ENCODE data around the gene GLG1. TPM values are rescaled to one million over a fixed set of nuclear protein-coding genes. Genes with fewer than 3 reads are reported as not detected.

The GLG1 gene
- total and polyA plus RNA-seq, 4 donors = 24.6 to 156 (median 78.2) TPM

GRCh38 chr16:74575807-74576643 is 30.9 kb downstream of the GLG1 start:
- Histone ChIP-seq H3K27me3 (ENCODE audit: control insufficient read depth in 3 of 3, insufficient read depth in 3 of 3, low read length in 2 of 3) (no peaks in the 10 kb centered on the region), H3K27ac (ENCODE audit: low read depth in 1 of 2, low read length in 1 of 2) (no peak overlapping the region), H3K36me3 (ENCODE audit: control insufficient read depth in 4 of 4, insufficient read depth in 4 of 4, low read length in 4 of 4) (no peaks in the 10 kb centered on the region), H3K9me3 (ENCODE audit: control insufficient read depth in 4 of 4, insufficient read depth in 3 of 4, low read length in 3 of 4) (no peaks in the 10 kb centered on the region), H3K4me1 (ENCODE audit: control insufficient read depth in 5 of 5, insufficient read depth in 5 of 5, low read length in 5 of 5) (peaks cover under 1 to 8% (median 4%) of the 10 kb centered on the region in 5 donors), H3K4me3 (no peak overlapping the region), H3K9ac (ENCODE audit: insufficient read depth in 1 of 2, low read length in 2 of 2) (no peak overlapping the region)
- TF ChIP-seq CTCF (IDR thresholded peaks at IDR 0.05; ENCODE audit: control extremely low read depth, extremely low read depth) = no peak
- WGBS, 2 donors = 90 to 93% methylated on average over 12 of the region's 12 CpGs
- no peak for ATAC-seq (ENCODE audit: insufficient read depth, low FRiP score)
- DNase-seq = no peak

DNA sequence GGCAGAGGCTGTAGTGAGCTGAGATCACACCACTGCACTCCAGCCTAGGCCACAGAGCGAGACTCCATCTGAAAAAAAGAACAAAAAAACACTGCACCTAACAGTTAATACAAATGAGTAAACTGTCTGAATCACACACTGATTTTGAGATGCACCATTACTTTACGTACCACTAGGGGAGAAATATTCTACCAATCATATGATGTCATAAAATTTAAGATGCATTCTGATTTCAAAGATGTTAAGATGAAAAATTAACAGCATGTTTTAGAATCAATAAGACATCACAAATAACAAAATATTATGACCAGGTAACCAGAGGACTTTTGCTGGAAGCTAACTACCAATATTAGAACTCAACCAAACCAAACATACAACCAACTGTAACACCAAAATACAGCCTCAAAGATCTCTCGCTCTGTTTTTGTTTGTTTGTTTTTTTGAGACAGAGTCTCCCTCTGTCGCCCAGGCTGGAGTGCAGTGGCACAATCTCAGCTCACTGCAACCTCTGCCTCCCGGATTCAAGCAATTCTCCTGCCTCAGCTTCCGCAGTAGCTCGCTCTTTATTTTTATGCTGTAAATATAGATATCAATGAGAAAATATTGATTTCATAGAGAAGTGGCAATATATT is 31.6 kb downstream of the GLG1 start:
- Histone ChIP-seq H3K36me3 (ENCODE audit: control insufficient read depth in 4 of 4, insufficient read depth in 4 of 4, low read length in 4 of 4) (no peaks in the 10 kb centered on the region), H3K27ac (ENCODE audit: low read depth in 1 of 2, low read length in 1 of 2) (no peak overlapping the region), H3K27me3 (ENCODE audit: control insufficient read depth in 3 of 3, insufficient read depth in 3 of 3, low read length in 2 of 3) (no peaks in the 10 kb centered on the region), H3K9ac (ENCODE audit: insufficient read depth in 1 of 2, low read length in 2 of 2) (no peak overlapping the region), H3K9me3 (ENCODE audit: control insufficient read depth in 4 of 4, insufficient read depth in 3 of 4, low read length in 3 of 4) (no peaks in the 10 kb centered on the region), H3K4me1 (ENCODE audit: control insufficient read depth in 5 of 5, insufficient read depth in 5 of 5, low read length in 5 of 5) (peaks cover 0 to 7% (median 5%) of the 10 kb centered on the region in 5 donors), H3K4me3 (no peak overlapping the region)
- WGBS, 2 donors = 94 to 95% methylated on average over 7 of the region's 7 CpGs
- no peak for TF ChIP-seq CTCF (IDR thresholded peaks at IDR 0.05; ENCODE audit: control extremely low read depth, extremely low read depth)
- ATAC-seq (ENCODE audit: insufficient read depth, low FRiP score) = no peak
- no peak for DNase-seq

DNA sequence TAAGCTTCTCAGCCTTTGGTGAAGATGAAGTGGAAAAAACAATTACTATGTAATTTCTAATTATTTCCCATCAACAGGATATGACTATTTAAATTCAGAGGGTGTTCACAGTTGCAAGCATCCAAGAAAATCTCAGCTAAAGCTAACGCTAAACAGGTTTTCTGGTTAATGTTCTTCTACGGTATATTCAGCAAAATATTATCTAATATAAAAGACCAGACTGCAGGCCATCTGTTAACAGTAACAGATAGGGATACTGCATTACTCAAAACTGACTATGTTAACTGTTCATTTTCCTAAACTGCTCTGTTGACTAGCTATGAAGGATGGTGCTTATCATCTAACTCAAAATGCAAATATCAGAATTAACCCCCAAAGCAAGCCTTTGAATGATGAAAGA is 32.8 kb downstream of the GLG1 start:
- TF ChIP-seq CTCF (IDR thresholded peaks at IDR 0.05; ENCODE audit: control extremely low read depth, extremely low read depth) = no peak
- 83 to 88% methylated on average over 2 of the region's 2 CpGs for WGBS, 2 donors
- ATAC-seq (ENCODE audit: insufficient read depth, low FRiP score) = no peak

More for the DNA sequence above, 32.8 kb downstream of the GLG1 start:
- DNase-seq = no peak
- H3K4me3 ChIP-seq = no peak overlapping the region
- no peaks in the 10 kb centered on the region for H3K27me3 ChIP-seq (ENCODE audit: control insufficient read depth in 3 of 3, insufficient read depth in 3 of 3, low read length in 2 of 3)
- H3K9me3 ChIP-seq (ENCODE audit: control insufficient read depth in 4 of 4, insufficient read depth in 3 of 4, low read length in 3 of 4) = no peaks in the 10 kb centered on the region
- peaks cover 0 to 7% (median 5%) of the 10 kb centered on the region in 5 donors for H3K4me1 ChIP-seq (ENCODE audit: control insufficient read depth in 5 of 5, insufficient read depth in 5 of 5, low read length in 5 of 5)
- no peak overlapping the region for H3K9ac ChIP-seq (ENCODE audit: insufficient read depth in 1 of 2, low read length in 2 of 2)
- no peak overlapping the region for H3K27ac ChIP-seq (ENCODE audit: low read depth in 1 of 2, low read length in 1 of 2)
- H3K36me3 ChIP-seq (ENCODE audit: control insufficient read depth in 4 of 4, insufficient read depth in 4 of 4, low read length in 4 of 4) = no peaks in the 10 kb centered on the region

Measured in lung (tissue), 12 donors.